HL-60 (cell line): ENCODE data around the gene CACNA2D1.

Experiments
- DNase-seq, 2 experiments: peaks; one replicate each; pipeline ENCODE4 v3.0.0-alpha.2; 2010 to 2020; ENCODE audit warnings: low read depth in 1 of 2, low spot score in 1 of 2
- H3K27ac ChIP-seq: fragments of 250-450 bp; sonication (Bioruptor Pico); replicated peaks from 2 replicates; pipeline ENCODE4 v1.5.1; 2020; ENCODE audit warnings: mild to moderate bottlenecking, moderate library complexity
- H3K27me3 ChIP-seq: fragments of 250-450 bp; sonication (Bioruptor Pico); 2 replicates; pipeline ENCODE4 v1.5.1; 2021; ENCODE audit warnings: mild to moderate bottlenecking, moderate library complexity; ENCODE audit not compliant: insufficient read depth, poor library complexity, severe bottlenecking
- H3K4me3 ChIP-seq: replicated peaks from 2 replicates; pipeline ENCODE4 v1.5.1; 2011; ENCODE audit warnings: mild to moderate bottlenecking, control low read depth, low read length; ENCODE audit not compliant: insufficient read depth
- CTCF ChIP-seq: IDR thresholded peaks from one replicate; pipeline ENCODE4 v1.5.1; 2011; ENCODE audit warnings: low read length, control low read depth, inconsistent platforms; ENCODE audit not compliant: insufficient read depth
- GABPA ChIP-seq: IDR thresholded peaks from 2 replicates; pipeline ENCODE4 v1.6.1; 2012; ENCODE audit warnings: low read depth
- POLR2AphosphoS5 ChIP-seq: IDR thresholded peaks from 2 replicates; pipeline ENCODE4 v1.6.1; 2012; ENCODE audit warnings: low read depth
- REST ChIP-seq: IDR thresholded peaks from 2 replicates; pipeline ENCODE4 v1.6.1; 2012; ENCODE audit warnings: low read depth; ENCODE audit not compliant: insufficient replicate concordance
- SPI1 ChIP-seq: IDR thresholded peaks from 2 replicates; pipeline ENCODE4 v1.6.1; 2012; ENCODE audit warnings: low read depth, mild to moderate bottlenecking, borderline replicate concordance

The CACNA2D1 gene

GRCh38 chr7:82362129-82362706, 81.4 kb downstream of the CACNA2D1 start:
- DNase-seq, result no peak
- Histone ChIP-seq H3K27me3 (no peaks in the 10 kb centered on the region), H3K4me3 (no peak overlapping the region), H3K27ac (no peak overlapping the region)
- no peak for TF ChIP-seq GABPA
- TF ChIP-seq SPI1, result no peak
- no peak for TF ChIP-seq POLR2AphosphoS5
- no peak for TF ChIP-seq CTCF
- TF ChIP-seq REST, result no peak

GRCh38 chr7:82360591-82361368, 82.8 kb downstream of the CACNA2D1 start:
- Histone ChIP-seq H3K27ac (no peak overlapping the region), H3K27me3 (no peaks in the 10 kb centered on the region), H3K4me3 (no peak overlapping the region)
- no peak for TF ChIP-seq REST
- TF ChIP-seq POLR2AphosphoS5, result no peak
- TF ChIP-seq CTCF, result no peak
- TF ChIP-seq SPI1, result no peak
- TF ChIP-seq GABPA, result no peak
- no peak for DNase-seq

- no peak overlapping the region for H3K4me3 ChIP-seq
- no peaks in the 10 kb centered on the region for H3K27me3 ChIP-seq
- TF ChIP-seq SPI1 (no peak), GABPA (no peak)
- H3K27ac ChIP-seq, result no peak overlapping the region
- DNase-seq, result no peak
Observed at GRCh38 chr7:82359426-82359825, 84.2 kb downstream of the CACNA2D1 start.

- DNase-seq, result no peak
- TF ChIP-seq SPI1, result no peak
- no peak for TF ChIP-seq REST
- no peak for TF ChIP-seq GABPA
- no peak for TF ChIP-seq CTCF
- no peak for TF ChIP-seq POLR2AphosphoS5
- Histone ChIP-seq H3K4me3 (no peak overlapping the region), H3K27ac (no peak overlapping the region), H3K27me3 (no peaks in the 10 kb centered on the region)
Observed at GRCh38 chr7:82358923-82359322, 84.7 kb downstream of the CACNA2D1 start.
